Right cardiac atrium (tissue), 5 donors: ENCODE results near the gene CCDC88C. TPM values are rescaled to one million over a fixed set of nuclear protein-coding genes. Genes with fewer than 3 reads are reported as not detected.

Source experiments
- ATAC-seq, 2 donors: fragments of 200-7000 bp; cut with Tn5 transposase; one replicate each; pipeline versions ENCODE4 v1.8.0 to v1.9.1; 2020; ENCODE audit warnings: moderate library complexity in 2 of 2, mild to moderate bottlenecking in 1 of 2
- DNase-seq, 3 donors: peaks; one replicate each; pipeline ENCODE4 v3.0.0-alpha.2; 2020
- H3K27ac ChIP-seq: one replicate; pipeline ENCODE4 v1.5.1; 2013; ENCODE audit warnings: mild to moderate bottlenecking, low read length, control low read depth, moderate library complexity
- H3K27me3 ChIP-seq: one replicate; pipeline ENCODE4 v1.6.1; 2013; ENCODE audit not compliant: control insufficient read depth, insufficient read depth
- H3K4me1 ChIP-seq: one replicate; pipeline ENCODE4 v1.6.1; 2013; ENCODE audit warnings: low read length; ENCODE audit not compliant: control insufficient read depth, insufficient read depth
- H3K4me3 ChIP-seq: one replicate; pipeline ENCODE4 v1.5.1; 2013; ENCODE audit warnings: low read length, control low read depth
- H3K9me3 ChIP-seq: one replicate; pipeline ENCODE4 v1.6.1; 2013; ENCODE audit warnings: low read length; ENCODE audit not compliant: control insufficient read depth
- WGBS: extraction: QIAGEN DNeasy Blood & Tissue Kit; methylation state at CpG from one replicate; pipeline ENCODE4 v1.1.7; 2013; 5-methylcytosine and 5-hydroxymethylcytosine counted together
- intact Hi-C, 4 donors: fragments of 100-400 bp; cut with DNase I; formaldehyde crosslinking; loops; one replicate each; pipeline versions ENCODE4 v1.11.0 to v1.14.0; 2022 to 2023
- long read RNA-seq, 4 donors: library from polyadenylated mRNA; unstranded; transcript quantifications; one replicate each; pipeline ENCODE4 v2.0.0, GENCODE V29; 2020 to 2021
- polyA plus RNA-seq: library from polyadenylated mRNA; stranded (reverse); fragments of 200-250 nt; gene quantifications from one replicate; pipeline ENCODE4 v1.2.3, GENCODE V29; 2013
- total RNA-seq, 4 donors: library from RNA; stranded (reverse); fragmentation: NEBNext Ultra II Directional; extraction: Animal tissue kit (Norgen Biotek cat#: 25700); gene quantifications; one replicate each; pipeline ENCODE4 v1.2.1, GENCODE V29; 2021
- donor health status: healthy with polysubstance abuse.
- donor health status: DM: no; HTN: yes; CAD: no.
- donor health status: DM: no; HTN: no; CAD: no.
- donor health status: DM: no; HTN: yes; CAD: no; lungs with severe emphysema.
- donor health status: DM: yes; HTN: yes; CAD: no.

Gene CCDC88C
- 1 to 10 TPM; 2.5 to 5.4 (median 4.8) TPM for total RNA-seq
- polyA plus RNA-seq = 2.5 TPM
- long read RNA-seq, donor 1, partial matches to known transcripts = 1 of 8 reads
- long read RNA-seq, donor 1, other reads (novel, unspliced or antisense) = 7 of 8 reads
- long read RNA-seq, donor 2, partial matches to known transcripts = 1 of 1 reads
- long read RNA-seq, donor 2, other reads (novel, unspliced or antisense) = 0 of 1 reads
- long read RNA-seq, donor 3, partial matches to known transcripts = 4 of 5 reads
- long read RNA-seq, donor 3, other reads (novel, unspliced or antisense) = 1 of 5 reads
- long read RNA-seq, donor 4, partial matches to known transcripts = 0 of 2 reads
- long read RNA-seq, donor 4, other reads (novel, unspliced or antisense) = 2 of 2 reads

GRCh38 chr14:91417120-91417982 lies at the start of gene CCDC88C:
Gene CCDC88C (minus strand): TSS chr14:91417820. CDS start chr14:91417690, 130 bp downstream.
- intact Hi-C loops = loop anchor here in 1 of 4 donors (2.0 kb wide), 1 partner anchor 93 kb away; no protein-coding TSS in a partner anchor
- Histone ChIP-seq H3K27ac (no peak within 1 kb of the TSS), H3K4me1 (no peaks in the 10 kb centered on the region), H3K9me3 (no peaks in the 10 kb centered on the region), H3K27me3 (no peaks in the 10 kb centered on the region), H3K4me3 (peak within 1 kb of the TSS; percentile 80)
- peak; percentile 65 to 67 for ATAC-seq
- DNase-seq = peak; percentile 62 to 85 (median 81)
- 1% methylated on average over 103 of the region's 103 CpGs for WGBS

- intact Hi-C loops = no loop called here
- H3K9me3 ChIP-seq = no peaks in the 10 kb centered on the region
Measured at GRCh38 chr14:91466192-91466591, 48.6 kb upstream of the CCDC88C start.

GRCh38 chr14:91464615-91465205 lies 47.1 kb upstream of the CCDC88C start:
- ATAC-seq = no peak
- Histone ChIP-seq H3K27ac (no peak overlapping the region), H3K9me3 (no peaks in the 10 kb centered on the region), H3K4me3 (no peak overlapping the region), H3K4me1 (no peaks in the 10 kb centered on the region), H3K27me3 (no peaks in the 10 kb centered on the region)
- 64% methylated on average over 3 of the region's 3 CpGs for WGBS
- intact Hi-C loops = no loop called here
- no peak for DNase-seq

More at GRCh38 chr14:91466192-91466591, 48.6 kb upstream of the CCDC88C start:
- H3K27me3 ChIP-seq = no peaks in the 10 kb centered on the region
- no peak overlapping the region for H3K27ac ChIP-seq
- ATAC-seq (no peak), DNase-seq (no peak)
- WGBS = 55% methylated on average over 4 of the region's 4 CpGs
- H3K4me3 ChIP-seq = no peak overlapping the region
- no peaks in the 10 kb centered on the region for H3K4me1 ChIP-seq

- intact Hi-C loops = no loop called here
- ATAC-seq (no peak), DNase-seq (no peak)
- H3K27ac ChIP-seq = no peak overlapping the region
- H3K4me3 ChIP-seq = no peak overlapping the region
- H3K9me3 ChIP-seq = no peaks in the 10 kb centered on the region
- no peaks in the 10 kb centered on the region for H3K27me3 ChIP-seq
- WGBS = 88% methylated on average over 5 of the region's 5 CpGs
- H3K4me1 ChIP-seq = no peaks in the 10 kb centered on the region
Measured at GRCh38 chr14:91458612-91459011, 41.0 kb upstream of the CCDC88C start.

GRCh38 chr14:91456283-91456682 lies 38.7 kb upstream of the CCDC88C start:
- DNase-seq (no peak), ATAC-seq (no peak)
- Histone ChIP-seq H3K27ac (no peak overlapping the region), H3K4me1 (no peaks in the 10 kb centered on the region), H3K9me3 (no peaks in the 10 kb centered on the region), H3K4me3 (no peak overlapping the region), H3K27me3 (no peaks in the 10 kb centered on the region)
- WGBS = 98% methylated on average over 1 of the region's 1 CpG
- intact Hi-C loops = no loop called here

- ATAC-seq = no peak
- no peak overlapping the region for H3K4me3 ChIP-seq
- no peaks in the 10 kb centered on the region for H3K9me3 ChIP-seq
- H3K27me3 ChIP-seq = no peaks in the 10 kb centered on the region
- no peak for DNase-seq
- no peak overlapping the region for H3K27ac ChIP-seq
- intact Hi-C loops = no loop called here
- H3K4me1 ChIP-seq = no peaks in the 10 kb centered on the region
- WGBS = 95% methylated on average over 3 of the region's 3 CpGs
Measured at GRCh38 chr14:91454580-91454979, 37.0 kb upstream of the CCDC88C start.

- no peaks in the 10 kb centered on the region for H3K9me3 ChIP-seq
Measured at GRCh38 chr14:91454155-91454554, 36.5 kb upstream of the CCDC88C start.

GRCh38 chr14:91453744-91454143 lies 36.1 kb upstream of the CCDC88C start:
- H3K27ac ChIP-seq = no peak overlapping the region
- DNase-seq (no peak), ATAC-seq (no peak)
- no peaks in the 10 kb centered on the region for H3K4me1 ChIP-seq
- H3K4me3 ChIP-seq = no peak overlapping the region
- H3K27me3 ChIP-seq = no peaks in the 10 kb centered on the region
- H3K9me3 ChIP-seq = no peaks in the 10 kb centered on the region
- intact Hi-C loops = no loop called here
- WGBS = 86% methylated on average over 5 of the region's 5 CpGs

More at GRCh38 chr14:91454155-91454554, 36.5 kb upstream of the CCDC88C start:
- DNase-seq = no peak
- Histone ChIP-seq H3K4me1 (no peaks in the 10 kb centered on the region), H3K27ac (no peak overlapping the region), H3K4me3 (no peak overlapping the region), H3K27me3 (no peaks in the 10 kb centered on the region)
- no peak for ATAC-seq
- intact Hi-C loops = no loop called here

- no peak for ATAC-seq
- Histone ChIP-seq H3K9me3 (no peaks in the 10 kb centered on the region), H3K27ac (no peak overlapping the region), H3K4me3 (no peak overlapping the region), H3K27me3 (no peaks in the 10 kb centered on the region), H3K4me1 (no peaks in the 10 kb centered on the region)
- intact Hi-C loops = no loop called here
- WGBS = 83% methylated on average over 6 of the region's 6 CpGs
- DNase-seq = no peak
Measured at GRCh38 chr14:91444335-91445020, 26.9 kb upstream of the CCDC88C start.

GRCh38 chr14:91439345-91439744 lies 21.7 kb upstream of the CCDC88C start:
- ATAC-seq = no peak
- 90% methylated on average over 1 of the region's 1 CpG for whole genome bisulfite sequencing
- no peaks in the 10 kb centered on the region for H3K27me3 ChIP-seq
- intact Hi-C loops = no loop called here
- no peaks in the 10 kb centered on the region for H3K4me1 ChIP-seq
- H3K4me3 ChIP-seq = no peak overlapping the region
- no peaks in the 10 kb centered on the region for H3K9me3 ChIP-seq
- no peak overlapping the region for H3K27ac ChIP-seq
- no peak for DNase-seq
